Astrocyte (in vitro differentiated cells and primary cell): ENCODE data around the gene LRBA.

ENCODE experiments used
- EZH2 ChIP-seq: IDR thresholded peaks from 2 replicates; pipeline ENCODE4 v1.6.1; 2012; ENCODE audit warnings: mild to moderate bottlenecking, low read length, inconsistent platforms; ENCODE audit not compliant: insufficient read depth
- TF ChIP-seq, protein P1 (sequence below): IDR thresholded peaks from 2 replicates; pipeline ENCODE4 v1.5.1; 2011; ENCODE audit warnings: low read depth, mild to moderate bottlenecking, inconsistent platforms, low read length, moderate library complexity; ENCODE audit not compliant: insufficient read depth

- TF ChIP-seq EZH2: no peak
- TF ChIP-seq, protein P1, sequence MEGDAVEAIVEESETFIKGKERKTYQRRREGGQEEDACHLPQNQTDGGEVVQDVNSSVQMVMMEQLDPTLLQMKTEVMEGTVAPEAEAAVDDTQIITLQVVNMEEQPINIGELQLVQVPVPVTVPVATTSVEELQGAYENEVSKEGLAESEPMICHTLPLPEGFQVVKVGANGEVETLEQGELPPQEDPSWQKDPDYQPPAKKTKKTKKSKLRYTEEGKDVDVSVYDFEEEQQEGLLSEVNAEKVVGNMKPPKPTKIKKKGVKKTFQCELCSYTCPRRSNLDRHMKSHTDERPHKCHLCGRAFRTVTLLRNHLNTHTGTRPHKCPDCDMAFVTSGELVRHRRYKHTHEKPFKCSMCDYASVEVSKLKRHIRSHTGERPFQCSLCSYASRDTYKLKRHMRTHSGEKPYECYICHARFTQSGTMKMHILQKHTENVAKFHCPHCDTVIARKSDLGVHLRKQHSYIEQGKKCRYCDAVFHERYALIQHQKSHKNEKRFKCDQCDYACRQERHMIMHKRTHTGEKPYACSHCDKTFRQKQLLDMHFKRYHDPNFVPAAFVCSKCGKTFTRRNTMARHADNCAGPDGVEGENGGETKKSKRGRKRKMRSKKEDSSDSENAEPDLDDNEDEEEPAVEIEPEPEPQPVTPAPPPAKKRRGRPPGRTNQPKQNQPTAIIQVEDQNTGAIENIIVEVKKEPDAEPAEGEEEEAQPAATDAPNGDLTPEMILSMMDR: no peak
Measured at GRCh38 chr4:150694438-150694837, 320.6 kb downstream of the LRBA start.
